HEK293 (cell line): ENCODE data around the gene CD9.

Experiments used
- CTCF ChIA-PET: fragments of 350-600 bp; formaldehyde crosslinking; extraction: SDS; loops from one replicate; lab custom pipeline; 2021; ENCODE audit warnings: antibody characterized with exemption; lab: Yijun Ruan, JAX
- POLR2A ChIA-PET: fragments of 300-600 bp; formaldehyde crosslinking; extraction: SDS; loops from one replicate; lab custom pipeline; 2020; ENCODE audit warnings: antibody characterized with exemption, inconsistent platforms; lab: Yijun Ruan, JAX
- H3K27ac ChIP-seq: fragments of 200-500 bp; sonication (Bioruptor generic); 2 replicates; pipeline ENCODE4 v1.5.1; 2014; ENCODE audit warnings: low read depth, low read length, control low read depth, inconsistent platforms; ENCODE audit errors: extremely low read depth
- H3K36me3 ChIP-seq, 2 experiments: fragments of 200-500 bp in 1 of 2; sonication (Bioruptor generic) in 1 of 2; 1 replicate in 1 of 2; 2 replicates in 1 of 2; pipeline ENCODE4 v1.5.1; 2014 to 2017; ENCODE audit warnings: inconsistent platforms in 2 of 2, low read length in 2 of 2; ENCODE audit not compliant: control insufficient read depth in 2 of 2, insufficient read depth in 1 of 2
- H3K4me1 ChIP-seq: fragments of 200-500 bp; sonication (Bioruptor generic); 2 replicates; pipeline ENCODE4 v1.5.1; 2014; ENCODE audit warnings: mild to moderate bottlenecking, low read length, inconsistent platforms; ENCODE audit not compliant: control insufficient read depth, insufficient read depth
- H3K4me3 ChIP-seq: 2 replicates; pipeline ENCODE4 v1.5.1; 2011; ENCODE audit warnings: low read depth, mild to moderate bottlenecking, control low read depth, low read length, moderate library complexity
- H3K9me3 ChIP-seq: fragments of 200-500 bp; sonication (Bioruptor generic); 2 replicates; pipeline ENCODE4 v1.5.1; 2014; ENCODE audit warnings: low read depth, low read length, inconsistent platforms; ENCODE audit not compliant: control insufficient read depth, insufficient read depth
- IKZF3 ChIP-seq: fragments of 450-650 bp; IDR thresholded peaks from 2 replicates; pipeline ENCODE4 v1.5.0; 2018; ENCODE audit warnings: missing biosample characterization, mild to moderate bottlenecking, missing genetic modification characterization, moderate library complexity
- INSM2 ChIP-seq: fragments of 450-650 bp; formaldehyde crosslinking; IDR thresholded peaks from 2 replicates; pipeline ENCODE4 v1.5.1; 2016; ENCODE audit warnings: missing biosample characterization, missing genetic modification characterization
- KLF8 ChIP-seq: fragments of 450-650 bp; formaldehyde crosslinking; IDR thresholded peaks from 2 replicates; pipeline ENCODE4 v1.5.1; 2016; ENCODE audit warnings: missing biosample characterization, missing genetic modification characterization
- REPIN1 ChIP-seq: fragments of 450-650 bp; formaldehyde crosslinking; IDR thresholded peaks from 2 replicates; pipeline ENCODE4 v1.5.1; 2017; ENCODE audit warnings: missing biosample characterization, missing genetic modification characterization, low read depth
- SCRT2 ChIP-seq: fragments of 450-650 bp; formaldehyde crosslinking; IDR thresholded peaks from 2 replicates; pipeline ENCODE4 v1.5.1; 2016; ENCODE audit warnings: missing biosample characterization, missing genetic modification characterization
- SP2 ChIP-seq: fragments of 450-650 bp; formaldehyde crosslinking; IDR thresholded peaks from 2 replicates; pipeline ENCODE4 v1.5.1; 2016; ENCODE audit warnings: missing biosample characterization, missing genetic modification characterization
- YY2 ChIP-seq: fragments of 450-650 bp; formaldehyde crosslinking; IDR thresholded peaks from 2 replicates; pipeline ENCODE4 v1.5.1; 2016; ENCODE audit warnings: missing biosample characterization, missing genetic modification characterization
- ZBTB17 ChIP-seq: fragments of 450-650 bp; formaldehyde crosslinking; IDR thresholded peaks from 2 replicates; pipeline ENCODE4 v1.5.1; 2016; ENCODE audit warnings: missing biosample characterization, missing genetic modification characterization
- ZBTB20 ChIP-seq: fragments of 450-650 bp; formaldehyde crosslinking; IDR thresholded peaks from 2 replicates; pipeline ENCODE4 v1.5.1; 2016; ENCODE audit warnings: missing biosample characterization, missing genetic modification characterization
- ZBTB48 ChIP-seq: fragments of 450-650 bp; formaldehyde crosslinking; IDR thresholded peaks from 2 replicates; pipeline ENCODE4 v1.5.1; 2016; ENCODE audit warnings: missing biosample characterization, missing genetic modification characterization
- ZNF157 ChIP-seq: fragments of 450-650 bp; formaldehyde crosslinking; IDR thresholded peaks from 2 replicates; pipeline ENCODE4 v1.5.1; 2016; ENCODE audit warnings: missing biosample characterization, missing genetic modification characterization
- ZNF202 ChIP-seq: fragments of 450-650 bp; formaldehyde crosslinking; IDR thresholded peaks from 2 replicates; pipeline ENCODE4 v1.5.1; 2016; ENCODE audit warnings: missing biosample characterization, missing genetic modification characterization, borderline replicate concordance
- ZNF214 ChIP-seq: fragments of 450-650 bp; formaldehyde crosslinking; IDR thresholded peaks from 2 replicates; pipeline ENCODE4 v1.5.1; 2017; ENCODE audit warnings: missing biosample characterization, mild to moderate bottlenecking, missing genetic modification characterization, borderline replicate concordance
- ZNF239 ChIP-seq: fragments of 450-650 bp; formaldehyde crosslinking; IDR thresholded peaks from 2 replicates; pipeline ENCODE4 v1.5.1; 2016; ENCODE audit warnings: missing biosample characterization, missing genetic modification characterization
- ZNF596 ChIP-seq: fragments of 450-650 bp; IDR thresholded peaks from 2 replicates; pipeline ENCODE4 v1.5.0; 2018; ENCODE audit warnings: missing biosample characterization, mild to moderate bottlenecking, missing genetic modification characterization, moderate library complexity
- ZNF621 ChIP-seq: fragments of 450-650 bp; formaldehyde crosslinking; IDR thresholded peaks from 2 replicates; pipeline ENCODE4 v1.5.1; 2017; ENCODE audit warnings: missing biosample characterization, missing genetic modification characterization
- ZNF701 ChIP-seq: fragments of 450-650 bp; formaldehyde crosslinking; IDR thresholded peaks from 2 replicates; pipeline ENCODE4 v1.5.1; 2016; ENCODE audit warnings: missing biosample characterization, missing genetic modification characterization
- ZSCAN4 ChIP-seq: fragments of 450-650 bp; formaldehyde crosslinking; IDR thresholded peaks from 2 replicates; pipeline ENCODE4 v1.5.1; 2017; ENCODE audit warnings: missing biosample characterization, missing genetic modification characterization
- TF ChIP-seq, protein P1 (sequence below): fragments of 450-650 bp; formaldehyde crosslinking; IDR thresholded peaks from 2 replicates; pipeline ENCODE4 v1.5.1; 2016; ENCODE audit warnings: missing biosample characterization, missing genetic modification characterization

CD9 gene

GRCh38 chr12:6199531-6200255 is 507 bp upstream of the CD9 start (continued):
- TF ChIP-seq INSM2 (tag by site-specific recombination) = no peak

DNA sequence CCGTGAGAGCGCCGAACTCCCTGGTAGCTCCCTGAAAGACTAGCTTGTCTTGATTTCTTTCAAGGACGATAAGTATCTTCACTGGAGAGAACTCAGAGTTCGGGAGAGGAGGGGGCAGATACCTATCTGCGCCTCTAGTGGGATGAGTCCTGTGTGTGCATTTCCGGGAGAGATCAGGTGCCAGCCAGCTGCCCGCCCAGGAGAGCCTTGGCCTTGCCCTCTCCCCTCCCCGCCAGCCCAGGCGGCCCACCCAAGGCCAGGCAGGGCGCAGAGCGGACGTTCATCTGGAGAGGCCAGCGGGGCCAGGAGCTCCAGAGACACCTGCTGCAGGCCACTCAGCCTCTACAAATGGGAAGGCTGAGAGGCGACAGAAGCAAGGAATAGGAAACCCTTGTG is 1.0 kb downstream of the CD9 start:
- Histone ChIP-seq H3K4me3 (peak overlapping the region; percentile 71), H3K4me1 (no peaks in the 10 kb centered on the region), H3K36me3 (peaks cover 0 to 3% of the 10 kb centered on the region in 2 experiments; a peak in 1 of 3 replicates), H3K9me3 (no peaks in the 10 kb centered on the region), H3K27ac (peak overlapping the region; percentile 68; the same call in 1 of the 2 replicates)
- ChIA-PET CTCF (interaction anchor here (0.6 to 4.3 kb wide), 8 partner anchors 13 to 264 kb away, joined by 3 to 54 read pairs (median 4); no protein-coding TSS in a partner anchor), POLR2A (interaction anchor here (0.6 to 1.4 kb wide), 9 partner anchors 8 to 269 kb away, joined by 3 to 10 read pairs (median 4); partner anchors contain the start of gene VAMP1)
- TF ChIP-seq SP2 (tag by site-specific recombination) (peak; percentile 32; the same call in 1 of the 2 replicates), ZBTB17 (tag by site-specific recombination) (peak; percentile 65; the same call in 1 of the 2 replicates), SCRT2 (peak; percentile 58; the same call in 1 of the 2 replicates), ZBTB20 (peak; percentile 55)
- TF ChIP-seq, protein P1, sequence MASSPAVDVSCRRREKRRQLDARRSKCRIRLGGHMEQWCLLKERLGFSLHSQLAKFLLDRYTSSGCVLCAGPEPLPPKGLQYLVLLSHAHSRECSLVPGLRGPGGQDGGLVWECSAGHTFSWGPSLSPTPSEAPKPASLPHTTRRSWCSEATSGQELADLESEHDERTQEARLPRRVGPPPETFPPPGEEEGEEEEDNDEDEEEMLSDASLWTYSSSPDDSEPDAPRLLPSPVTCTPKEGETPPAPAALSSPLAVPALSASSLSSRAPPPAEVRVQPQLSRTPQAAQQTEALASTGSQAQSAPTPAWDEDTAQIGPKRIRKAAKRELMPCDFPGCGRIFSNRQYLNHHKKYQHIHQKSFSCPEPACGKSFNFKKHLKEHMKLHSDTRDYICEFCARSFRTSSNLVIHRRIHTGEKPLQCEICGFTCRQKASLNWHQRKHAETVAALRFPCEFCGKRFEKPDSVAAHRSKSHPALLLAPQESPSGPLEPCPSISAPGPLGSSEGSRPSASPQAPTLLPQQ (tag by site-specific recombination) = no peak
- TF ChIP-seq, all 188 proteins: peak for 4

DNA sequence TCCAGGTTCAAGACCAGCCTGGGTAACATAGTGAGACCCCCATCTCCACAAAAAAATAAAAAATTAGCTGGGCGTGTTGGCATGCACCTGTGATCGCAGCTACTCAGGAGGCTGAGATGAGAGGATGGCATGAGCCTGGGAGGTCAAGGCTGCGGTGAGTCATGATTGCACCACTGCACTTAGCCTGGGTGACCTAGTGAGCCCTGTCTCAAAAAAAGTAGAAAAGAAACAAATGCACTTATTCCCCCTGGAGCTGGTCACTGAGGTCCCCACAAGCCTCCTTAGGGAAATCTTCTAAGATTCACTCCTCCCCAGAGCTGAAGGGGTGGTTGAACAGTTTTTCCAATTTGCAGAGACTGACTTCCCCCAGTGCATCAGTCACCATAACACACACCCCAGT is 1.6 kb downstream of the CD9 start:
- H3K36me3 ChIP-seq = peaks cover 0 to 3% of the 10 kb centered on the region in 2 experiments; a peak in 2 of 3 replicates
- H3K4me1 ChIP-seq = no peaks in the 10 kb centered on the region
- H3K9me3 ChIP-seq = no peaks in the 10 kb centered on the region
- ChIA-PET POLR2A (interaction anchor here (0.6 to 1.2 kb wide), 2 partner anchors 8 to 33 kb away, joined by 3 read pairs; no protein-coding TSS in a partner anchor), CTCF (interaction anchor here (1.2 to 4.3 kb wide), 3 partner anchors 29 to 83 kb away, joined by 4 to 54 read pairs (median 34); no protein-coding TSS in a partner anchor)
- TF ChIP-seq ZNF202 (no peak), ZBTB48 (tag by site-specific recombination) (no peak), KLF8 (tag by site-specific recombination) (no peak), ZNF596 (tag by site-specific recombination) (no peak), YY2 (no peak), REPIN1 (tag by site-specific recombination) (no peak), ZNF157 (tag by site-specific recombination) (no peak), ZNF621 (tag by site-specific recombination) (no peak), ZNF214 (tag by site-specific recombination) (no peak), ZSCAN4 (no peak), ZNF239 (tag by site-specific recombination) (no peak), IKZF3 (tag by site-specific recombination) (no peak), ZNF701 (tag by site-specific recombination) (no peak)
- no peak overlapping the region for H3K4me3 ChIP-seq
- H3K27ac ChIP-seq = no peak overlapping the region
